GM19328 (cell line): ENCODE data around the gene SNTA1.
"Not testable (repeated sequence)": the region's sequence is repeated elsewhere in the genome, so short reads cannot be mapped to it uniquely, and the experiment has no call there.

Experiments
- ATAC-seq: cut with Tn5 transposase; IDR thresholded peaks from one replicate; pipeline ENCODE4 v1.9.1; 2021; ENCODE audit warnings: mild to moderate bottlenecking, moderate library complexity; ENCODE audit not compliant: unreplicated experiment

Gene SNTA1

GRCh38 chr20:33400812-33401183 is 42.8 kb downstream of the SNTA1 start:
- ATAC-seq, result no peak

- no peak for ATAC-seq
These were observed 43.6 kb downstream of the SNTA1 start for GRCh38 chr20:33399924-33400323.

GRCh38 chr20:33394718-33395117 is 48.8 kb downstream of the SNTA1 start:
- no peak for ATAC-seq

- ATAC-seq, result no peak
These were observed 50.0 kb downstream of the SNTA1 start for GRCh38 chr20:33393609-33394008.

GRCh38 chr20:33391722-33392415 is 51.7 kb downstream of the SNTA1 start:
- ATAC-seq, result no peak

GRCh38 chr20:33389326-33389725 is 54.2 kb downstream of the SNTA1 start:
- ATAC-seq, result not testable (repeated sequence)

- no peak for ATAC-seq
These were observed 55.3 kb downstream of the SNTA1 start for GRCh38 chr20:33388268-33388667.

- no peak for ATAC-seq
These were observed 56.4 kb downstream of the SNTA1 start for GRCh38 chr20:33387177-33387576.

GRCh38 chr20:33386673-33387072 is 56.9 kb downstream of the SNTA1 start:
- ATAC-seq, result no peak

GRCh38 chr20:33377366-33377765 is 66.2 kb downstream of the SNTA1 start:
- ATAC-seq, result no peak

- no peak for ATAC-seq
These were observed 69.6 kb downstream of the SNTA1 start for GRCh38 chr20:33373735-33374605.

- no peak for ATAC-seq
These were observed 70.5 kb downstream of the SNTA1 start for GRCh38 chr20:33372993-33373441.

- ATAC-seq, result no peak
These were observed 73.3 kb downstream of the SNTA1 start for GRCh38 chr20:33370291-33370690.

- no peak for ATAC-seq
These were observed 80.7 kb downstream of the SNTA1 start for GRCh38 chr20:33362898-33363297.

GRCh38 chr20:33359399-33360261 is 83.9 kb downstream of the SNTA1 start:
- ATAC-seq, result no peak
